K562 (cell line): ENCODE data around the gene BZW1. TPM values are rescaled to one million over a fixed set of nuclear protein-coding genes. Genes with fewer than 3 reads are reported as not detected.

Experiments used
- ETV1 ChIP-seq: fragments of 450-650 bp; conservative IDR thresholded peaks from 2 replicates; pipeline ENCODE4 v1.6.1; 2016; ENCODE audit warnings: missing genetic modification characterization, control low read depth, low read depth, missing compliant biosample characterization
- MECOM ChIP-seq: fragments of 250-450 bp; sonication (Bioruptor Pico); IDR thresholded peaks from 2 replicates; pipeline ENCODE4 v1.8.0; 2022; ENCODE audit warnings: inconsistent platforms
- SRSF9 ChIP-seq: fragments of 200-400 bp; formaldehyde crosslinking; IDR thresholded peaks from 2 replicates; pipeline ENCODE4 v1.6.1; 2017; ENCODE audit warnings: low read depth, low read length, borderline replicate concordance
- TCF3 ChIP-seq: sonication (generic); formaldehyde crosslinking; IDR thresholded peaks from 2 replicates; pipeline ENCODE4 v1.4.0; 2020; ENCODE audit warnings: mild to moderate bottlenecking, missing genetic modification reagents
- ZNF263 ChIP-seq: sonication (generic); formaldehyde crosslinking; IDR thresholded peaks from 2 replicates; pipeline ENCODE4 v1.8.0; 2022; ENCODE audit warnings: mild to moderate bottlenecking, missing genetic modification reagents, borderline replicate concordance
- polyA plus RNA-seq, 8 experiments: library from polyadenylated mRNA; depleted of rRNA in 4 of 8; stranded (reverse) in 5 of 8; unstranded in 3 of 8; fragments of >200 nt; fragmentation: Nextera tagmentation in 2 of 8; fragmentation: Illumina TruSeq in 1 of 8; extraction: Ambion mirVana in 2 of 8; extraction: Trizol in 1 of 8; gene quantifications; 2 replicates each; pipeline versions ENCODE4 v1.2.1 to v1.2.3, GENCODE V29; 2011 to 2014; ENCODE audit warnings: inconsistent platforms in 1 of 8, missing spikeins in 1 of 8
- total RNA-seq, 7 experiments: library from RNA; depleted of rRNA in 6 of 7; stranded (reverse); fragments of >200 nt in 6 of 7; fragmentation: Illumina TruSeq in 2 of 7; extraction: Trizol in 2 of 7; gene quantifications; 2 replicates each; pipeline versions ENCODE4 v1.2.1 to v1.2.3, GENCODE V29; 2011 to 2021; ENCODE audit warnings: low replicate concordance in 1 of 7
- TF ChIP-seq, protein P1 (sequence below): fragments of 450-650 bp; IDR thresholded peaks from 2 replicates; pipeline ENCODE4 v1.6.1; 2016; ENCODE audit warnings: mild to moderate bottlenecking, moderate library complexity
- TF ChIP-seq, protein P2 (sequence below), 2 experiments: fragments of 150-350 bp in 1 of 2; IDR thresholded peaks; 2 replicates each; pipeline ENCODE4 v1.6.1; 2012 to 2016; ENCODE audit warnings: low read depth in 2 of 2, low read length in 2 of 2, mild to moderate bottlenecking in 1 of 2, moderate library complexity in 1 of 2
- TF ChIP-seq, protein P3 (sequence below): fragments of 450-650 bp; formaldehyde crosslinking; IDR thresholded peaks from 2 replicates; pipeline ENCODE4 v1.4.0; 2022; ENCODE audit warnings: missing genetic modification characterization

Gene BZW1
- total and polyA plus RNA-seq, 9 of the 15 experiments (the other 6 are each of a cell fraction or from before 2014, with no cell fraction given): 110 to 244 (median 198) TPM

DNA sequence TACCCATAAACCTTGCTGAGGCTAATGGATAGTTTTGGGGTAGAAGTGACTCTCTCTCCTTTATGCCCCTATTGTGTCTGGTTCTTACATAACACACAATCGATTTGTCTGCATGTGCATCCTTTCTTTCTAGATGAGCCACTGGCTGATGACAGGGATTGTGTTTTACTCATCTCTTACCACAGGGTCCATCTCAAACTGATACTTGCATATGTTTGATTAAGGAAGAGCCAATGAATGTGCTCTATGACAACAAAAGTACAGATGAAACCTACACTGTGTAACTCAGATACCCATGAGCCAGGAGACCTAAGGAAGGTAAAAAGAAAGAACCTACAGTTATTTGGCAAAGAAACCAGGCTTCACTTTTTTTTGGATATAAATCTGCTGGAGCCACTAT is 13.2 kb upstream of the BZW1 start (continued):
- TF ChIP-seq, protein P1, sequence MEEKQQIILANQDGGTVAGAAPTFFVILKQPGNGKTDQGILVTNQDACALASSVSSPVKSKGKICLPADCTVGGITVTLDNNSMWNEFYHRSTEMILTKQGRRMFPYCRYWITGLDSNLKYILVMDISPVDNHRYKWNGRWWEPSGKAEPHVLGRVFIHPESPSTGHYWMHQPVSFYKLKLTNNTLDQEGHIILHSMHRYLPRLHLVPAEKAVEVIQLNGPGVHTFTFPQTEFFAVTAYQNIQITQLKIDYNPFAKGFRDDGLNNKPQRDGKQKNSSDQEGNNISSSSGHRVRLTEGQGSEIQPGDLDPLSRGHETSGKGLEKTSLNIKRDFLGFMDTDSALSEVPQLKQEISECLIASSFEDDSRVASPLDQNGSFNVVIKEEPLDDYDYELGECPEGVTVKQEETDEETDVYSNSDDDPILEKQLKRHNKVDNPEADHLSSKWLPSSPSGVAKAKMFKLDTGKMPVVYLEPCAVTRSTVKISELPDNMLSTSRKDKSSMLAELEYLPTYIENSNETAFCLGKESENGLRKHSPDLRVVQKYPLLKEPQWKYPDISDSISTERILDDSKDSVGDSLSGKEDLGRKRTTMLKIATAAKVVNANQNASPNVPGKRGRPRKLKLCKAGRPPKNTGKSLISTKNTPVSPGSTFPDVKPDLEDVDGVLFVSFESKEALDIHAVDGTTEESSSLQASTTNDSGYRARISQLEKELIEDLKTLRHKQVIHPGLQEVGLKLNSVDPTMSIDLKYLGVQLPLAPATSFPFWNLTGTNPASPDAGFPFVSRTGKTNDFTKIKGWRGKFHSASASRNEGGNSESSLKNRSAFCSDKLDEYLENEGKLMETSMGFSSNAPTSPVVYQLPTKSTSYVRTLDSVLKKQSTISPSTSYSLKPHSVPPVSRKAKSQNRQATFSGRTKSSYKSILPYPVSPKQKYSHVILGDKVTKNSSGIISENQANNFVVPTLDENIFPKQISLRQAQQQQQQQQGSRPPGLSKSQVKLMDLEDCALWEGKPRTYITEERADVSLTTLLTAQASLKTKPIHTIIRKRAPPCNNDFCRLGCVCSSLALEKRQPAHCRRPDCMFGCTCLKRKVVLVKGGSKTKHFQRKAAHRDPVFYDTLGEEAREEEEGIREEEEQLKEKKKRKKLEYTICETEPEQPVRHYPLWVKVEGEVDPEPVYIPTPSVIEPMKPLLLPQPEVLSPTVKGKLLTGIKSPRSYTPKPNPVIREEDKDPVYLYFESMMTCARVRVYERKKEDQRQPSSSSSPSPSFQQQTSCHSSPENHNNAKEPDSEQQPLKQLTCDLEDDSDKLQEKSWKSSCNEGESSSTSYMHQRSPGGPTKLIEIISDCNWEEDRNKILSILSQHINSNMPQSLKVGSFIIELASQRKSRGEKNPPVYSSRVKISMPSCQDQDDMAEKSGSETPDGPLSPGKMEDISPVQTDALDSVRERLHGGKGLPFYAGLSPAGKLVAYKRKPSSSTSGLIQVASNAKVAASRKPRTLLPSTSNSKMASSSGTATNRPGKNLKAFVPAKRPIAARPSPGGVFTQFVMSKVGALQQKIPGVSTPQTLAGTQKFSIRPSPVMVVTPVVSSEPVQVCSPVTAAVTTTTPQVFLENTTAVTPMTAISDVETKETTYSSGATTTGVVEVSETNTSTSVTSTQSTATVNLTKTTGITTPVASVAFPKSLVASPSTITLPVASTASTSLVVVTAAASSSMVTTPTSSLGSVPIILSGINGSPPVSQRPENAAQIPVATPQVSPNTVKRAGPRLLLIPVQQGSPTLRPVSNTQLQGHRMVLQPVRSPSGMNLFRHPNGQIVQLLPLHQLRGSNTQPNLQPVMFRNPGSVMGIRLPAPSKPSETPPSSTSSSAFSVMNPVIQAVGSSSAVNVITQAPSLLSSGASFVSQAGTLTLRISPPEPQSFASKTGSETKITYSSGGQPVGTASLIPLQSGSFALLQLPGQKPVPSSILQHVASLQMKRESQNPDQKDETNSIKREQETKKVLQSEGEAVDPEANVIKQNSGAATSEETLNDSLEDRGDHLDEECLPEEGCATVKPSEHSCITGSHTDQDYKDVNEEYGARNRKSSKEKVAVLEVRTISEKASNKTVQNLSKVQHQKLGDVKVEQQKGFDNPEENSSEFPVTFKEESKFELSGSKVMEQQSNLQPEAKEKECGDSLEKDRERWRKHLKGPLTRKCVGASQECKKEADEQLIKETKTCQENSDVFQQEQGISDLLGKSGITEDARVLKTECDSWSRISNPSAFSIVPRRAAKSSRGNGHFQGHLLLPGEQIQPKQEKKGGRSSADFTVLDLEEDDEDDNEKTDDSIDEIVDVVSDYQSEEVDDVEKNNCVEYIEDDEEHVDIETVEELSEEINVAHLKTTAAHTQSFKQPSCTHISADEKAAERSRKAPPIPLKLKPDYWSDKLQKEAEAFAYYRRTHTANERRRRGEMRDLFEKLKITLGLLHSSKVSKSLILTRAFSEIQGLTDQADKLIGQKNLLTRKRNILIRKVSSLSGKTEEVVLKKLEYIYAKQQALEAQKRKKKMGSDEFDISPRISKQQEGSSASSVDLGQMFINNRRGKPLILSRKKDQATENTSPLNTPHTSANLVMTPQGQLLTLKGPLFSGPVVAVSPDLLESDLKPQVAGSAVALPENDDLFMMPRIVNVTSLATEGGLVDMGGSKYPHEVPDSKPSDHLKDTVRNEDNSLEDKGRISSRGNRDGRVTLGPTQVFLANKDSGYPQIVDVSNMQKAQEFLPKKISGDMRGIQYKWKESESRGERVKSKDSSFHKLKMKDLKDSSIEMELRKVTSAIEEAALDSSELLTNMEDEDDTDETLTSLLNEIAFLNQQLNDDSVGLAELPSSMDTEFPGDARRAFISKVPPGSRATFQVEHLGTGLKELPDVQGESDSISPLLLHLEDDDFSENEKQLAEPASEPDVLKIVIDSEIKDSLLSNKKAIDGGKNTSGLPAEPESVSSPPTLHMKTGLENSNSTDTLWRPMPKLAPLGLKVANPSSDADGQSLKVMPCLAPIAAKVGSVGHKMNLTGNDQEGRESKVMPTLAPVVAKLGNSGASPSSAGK: no peak
- TF ChIP-seq ZNF263 (no peak), TCF3 (CRISPR knock-in tag) (no peak), SRSF9 (no peak), ETV1 (tag) (no peak), MECOM (no peak)
- TF ChIP-seq, protein P2, sequence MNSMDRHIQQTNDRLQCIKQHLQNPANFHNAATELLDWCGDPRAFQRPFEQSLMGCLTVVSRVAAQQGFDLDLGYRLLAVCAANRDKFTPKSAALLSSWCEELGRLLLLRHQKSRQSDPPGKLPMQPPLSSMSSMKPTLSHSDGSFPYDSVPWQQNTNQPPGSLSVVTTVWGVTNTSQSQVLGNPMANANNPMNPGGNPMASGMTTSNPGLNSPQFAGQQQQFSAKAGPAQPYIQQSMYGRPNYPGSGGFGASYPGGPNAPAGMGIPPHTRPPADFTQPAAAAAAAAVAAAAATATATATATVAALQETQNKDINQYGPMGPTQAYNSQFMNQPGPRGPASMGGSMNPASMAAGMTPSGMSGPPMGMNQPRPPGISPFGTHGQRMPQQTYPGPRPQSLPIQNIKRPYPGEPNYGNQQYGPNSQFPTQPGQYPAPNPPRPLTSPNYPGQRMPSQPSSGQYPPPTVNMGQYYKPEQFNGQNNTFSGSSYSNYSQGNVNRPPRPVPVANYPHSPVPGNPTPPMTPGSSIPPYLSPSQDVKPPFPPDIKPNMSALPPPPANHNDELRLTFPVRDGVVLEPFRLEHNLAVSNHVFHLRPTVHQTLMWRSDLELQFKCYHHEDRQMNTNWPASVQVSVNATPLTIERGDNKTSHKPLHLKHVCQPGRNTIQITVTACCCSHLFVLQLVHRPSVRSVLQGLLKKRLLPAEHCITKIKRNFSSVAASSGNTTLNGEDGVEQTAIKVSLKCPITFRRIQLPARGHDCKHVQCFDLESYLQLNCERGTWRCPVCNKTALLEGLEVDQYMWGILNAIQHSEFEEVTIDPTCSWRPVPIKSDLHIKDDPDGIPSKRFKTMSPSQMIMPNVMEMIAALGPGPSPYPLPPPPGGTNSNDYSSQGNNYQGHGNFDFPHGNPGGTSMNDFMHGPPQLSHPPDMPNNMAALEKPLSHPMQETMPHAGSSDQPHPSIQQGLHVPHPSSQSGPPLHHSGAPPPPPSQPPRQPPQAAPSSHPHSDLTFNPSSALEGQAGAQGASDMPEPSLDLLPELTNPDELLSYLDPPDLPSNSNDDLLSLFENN (IDR thresholded peaks at IDR 0.05; ENCODE audit: low read depth in 2 of 2, low read length in 2 of 2): no peak
- TF ChIP-seq, protein P3, sequence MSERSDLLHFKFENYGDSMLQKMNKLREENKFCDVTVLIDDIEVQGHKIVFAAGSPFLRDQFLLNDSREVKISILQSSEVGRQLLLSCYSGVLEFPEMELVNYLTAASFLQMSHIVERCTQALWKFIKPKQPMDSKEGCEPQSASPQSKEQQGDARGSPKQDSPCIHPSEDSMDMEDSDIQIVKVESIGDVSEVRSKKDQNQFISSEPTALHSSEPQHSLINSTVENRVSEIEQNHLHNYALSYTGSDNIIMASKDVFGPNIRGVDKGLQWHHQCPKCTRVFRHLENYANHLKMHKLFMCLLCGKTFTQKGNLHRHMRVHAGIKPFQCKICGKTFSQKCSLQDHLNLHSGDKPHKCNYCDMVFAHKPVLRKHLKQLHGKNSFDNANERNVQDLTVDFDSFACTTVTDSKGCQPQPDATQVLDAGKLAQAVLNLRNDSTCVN (CRISPR knock-in tag): no peak
- TF ChIP-seq, all 486 proteins: peak for 0
